H1 (cell line): ENCODE data around the gene THRB.

Experiments
- CTCF ChIP-seq, 3 experiments: IDR thresholded peaks; 1 replicate in 2 of 3; 2 replicates in 1 of 3; pipeline versions ENCODE4 v1.5.1 to v1.6.1; 2011; ENCODE audit warnings: low read length in 3 of 3, mild to moderate bottlenecking in 3 of 3, inconsistent platforms in 2 of 3, low read depth in 1 of 3, moderate library complexity in 1 of 3; ENCODE audit not compliant: insufficient read depth in 1 of 3; ENCODE audit errors: control extremely low read depth in 1 of 3
- HDAC2 ChIP-seq, 2 experiments: fragments of 300-600 bp in 1 of 2; sonication (generic) in 1 of 2; IDR thresholded peaks; 2 replicates each; pipeline ENCODE4 v1.6.1; 2011 to 2012; ENCODE audit warnings: low read depth in 2 of 2, low read length in 2 of 2, mild to moderate bottlenecking in 2 of 2, moderate library complexity in 2 of 2, borderline replicate concordance in 1 of 2, inconsistent platforms in 1 of 2

DNA sequence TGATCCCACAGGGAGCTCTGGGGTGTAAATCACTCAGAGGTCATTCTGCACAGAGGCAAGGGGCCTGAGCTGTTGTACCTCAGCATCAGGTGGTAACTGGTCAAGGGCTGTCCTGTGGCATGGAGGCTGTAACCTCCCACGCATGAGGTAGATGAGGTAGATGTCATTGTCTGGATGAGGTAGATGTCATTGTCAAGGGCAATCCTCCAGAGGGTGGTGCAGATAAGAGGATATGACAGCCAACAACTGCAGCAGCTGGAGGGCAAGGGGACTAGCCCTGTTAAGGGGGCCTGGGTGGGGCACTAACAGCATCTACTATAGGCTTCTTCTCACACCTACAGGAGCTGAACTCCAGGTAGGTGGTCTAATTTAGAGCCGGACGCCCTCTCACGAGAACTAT, 55.6 kb downstream of the THRB start:
- TF ChIP-seq CTCF (IDR thresholded peaks at IDR 0.05; ENCODE audit: control extremely low read depth in 1 of 3, insufficient read depth in 1 of 3, low read depth in 1 of 3, low read length in 3 of 3) (no peak), HDAC2 (IDR thresholded peaks at IDR 0.05; ENCODE audit: borderline replicate concordance in 1 of 2, low read depth in 2 of 2, low read length in 2 of 2) (no peak)
